Activated CD4-positive, alpha-beta T cell treated with anti-CD3 and anti-CD28 coated beads, Interleukin-2, amount 50 U/mL, for 1 hour (primary cell): Measurements from ENCODE around the gene PTBP1.

Source experiments
- DNase-seq: peaks from one replicate; pipeline ENCODE4 v3.0.0-alpha.2; 2020

Gene PTBP1

DNA sequence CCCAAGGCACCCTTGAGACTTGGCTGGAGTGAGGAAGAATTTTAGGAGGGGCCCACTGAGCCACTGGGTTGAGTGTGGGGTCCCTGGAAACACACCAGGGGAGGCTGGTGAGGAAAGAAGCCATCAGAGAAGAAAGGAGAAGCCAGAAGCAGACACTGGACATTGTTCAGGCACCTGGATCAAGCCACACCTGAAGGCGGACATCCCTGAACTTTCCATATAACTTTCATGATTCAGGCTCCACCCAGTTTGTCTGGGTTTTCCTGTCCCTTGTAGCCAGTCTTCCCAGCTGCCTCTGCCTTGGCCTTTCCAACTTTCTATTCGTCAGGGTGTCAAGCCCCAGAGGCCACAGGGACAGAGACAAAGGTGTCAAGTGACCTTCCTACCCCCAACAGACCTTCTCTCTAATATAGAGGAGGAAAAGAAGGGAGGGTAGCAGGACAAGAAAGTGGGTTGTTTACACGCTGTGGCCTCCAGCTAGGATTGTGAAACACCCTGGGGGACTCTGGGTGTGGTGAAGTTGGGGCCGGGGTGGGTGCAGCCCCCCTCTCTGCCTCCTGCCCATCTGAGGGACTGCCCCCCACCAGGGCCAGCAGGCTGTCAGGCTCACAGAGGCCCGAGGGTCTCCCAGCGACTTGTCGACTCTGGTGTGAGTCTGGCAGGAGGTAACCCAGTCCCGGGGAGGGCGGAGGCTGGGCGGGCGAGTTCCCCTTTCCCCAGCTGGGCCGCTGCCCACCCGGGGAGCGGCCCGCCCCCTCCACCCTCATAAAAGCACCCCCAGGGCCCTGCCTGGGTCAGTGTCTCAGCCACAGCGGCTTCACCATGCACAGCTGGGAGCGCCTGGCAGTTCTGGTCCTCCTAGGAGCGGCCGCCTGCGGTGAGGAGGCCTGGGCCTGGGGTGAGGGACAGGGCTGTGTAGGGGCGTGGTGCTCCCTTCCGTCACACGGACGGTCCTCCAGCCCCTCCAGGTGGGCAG lies 61.9 kb downstream of the PTBP1 start, which contains the start of gene CFD:
Gene CFD, plus strand, starts transcription at position 797 of the 976 bp plus-strand sequence. Its CDS starts 26 bp downstream, at position 823.
- DNase-seq, result no peak

DNA sequence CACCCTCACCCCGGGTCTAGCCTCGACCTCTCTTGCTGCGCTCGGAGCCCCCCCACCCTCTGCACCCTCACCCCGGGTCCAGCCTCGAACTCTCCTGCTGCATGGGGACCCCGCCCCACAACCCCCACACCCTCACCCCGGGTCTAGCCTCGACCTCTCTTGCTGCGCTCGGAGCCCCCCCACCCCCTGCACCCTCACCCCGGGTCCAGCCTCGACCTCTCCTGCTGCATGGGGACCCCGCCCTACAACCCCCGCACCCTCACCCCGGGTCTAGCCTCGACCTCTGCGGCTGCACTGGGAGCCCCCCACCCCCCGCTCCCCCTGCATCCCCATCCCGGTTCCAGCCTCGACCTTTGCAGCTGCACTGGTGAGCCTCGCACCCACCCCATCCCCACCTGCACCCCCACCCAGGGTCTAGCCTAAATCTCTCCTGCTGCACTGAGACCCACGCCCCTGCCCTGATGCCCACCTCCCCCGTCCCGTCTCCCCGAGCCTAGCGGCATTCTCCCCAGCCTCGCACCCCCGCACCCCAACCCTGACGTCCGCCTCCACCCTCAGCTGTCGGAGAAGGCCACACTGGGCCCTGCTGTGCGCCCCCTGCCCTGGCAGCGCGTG lies 64.0 kb downstream of the PTBP1 start:
- no peak for DNase-seq
